Measurements from ENCODE around the gene UNC13B. TPM values are rescaled to one million over a fixed set of nuclear protein-coding genes. Genes with fewer than 3 reads are reported as not detected.

The UNC13B gene
- total RNA-seq, 1 experiment from 2014 or later = 9.8 TPM

DNA sequence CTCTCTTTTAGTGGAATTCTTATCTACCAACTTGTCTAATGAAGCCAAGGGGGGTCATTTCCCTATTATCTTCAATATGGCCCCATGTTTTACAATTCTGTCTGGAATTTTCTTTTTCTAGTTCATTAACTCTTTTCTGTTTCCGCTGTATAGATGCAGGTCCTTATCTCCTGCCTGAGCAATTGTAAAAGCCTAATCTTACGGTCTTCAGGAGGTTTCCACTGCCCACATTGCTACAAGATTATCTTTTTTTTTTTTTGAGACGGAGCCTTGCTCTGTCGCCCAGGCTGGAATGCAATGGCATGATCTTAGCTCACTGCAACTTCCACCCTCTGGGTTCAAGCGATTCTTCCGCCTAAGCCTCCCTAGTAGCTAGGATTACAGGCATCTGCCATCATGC is 132.3 kb downstream of the UNC13B start:
- no peak overlapping the region for H2AFZ ChIP-seq (ENCODE audit: low read length)
- intact Hi-C loops (cut with micrococcal nuclease) = no loop called here
- H3K4me3 ChIP-seq (ENCODE audit: low read length) = no peak overlapping the region
- no peaks in the 10 kb centered on the region for H3K36me3 ChIP-seq (ENCODE audit: low read depth, low read length)
- BruUV-seq (replicated peaks) = no TSS peak
- H4K20me1 ChIP-seq (ENCODE audit: low read length) = no peaks in the 10 kb centered on the region
- DNase-seq (no peak), ATAC-seq (no peak)
- H3F3A ChIP-seq (ENCODE audit: low read length, unreplicated experiment) = no peaks in the 10 kb centered on the region
- ChIA-PET POLR2A (ENCODE audit: unreplicated experiment) (no interaction called here), CTCF (no interaction called here)
- H3K27me3 ChIP-seq (ENCODE audit: low read length) = no peaks in the 10 kb centered on the region
- no peaks in the 10 kb centered on the region for H3K79me2 ChIP-seq (ENCODE audit: low read length)
- H3K9me3 ChIP-seq (ENCODE audit: low read length) = no peaks in the 10 kb centered on the region
- TF ChIP-seq, protein P1, sequence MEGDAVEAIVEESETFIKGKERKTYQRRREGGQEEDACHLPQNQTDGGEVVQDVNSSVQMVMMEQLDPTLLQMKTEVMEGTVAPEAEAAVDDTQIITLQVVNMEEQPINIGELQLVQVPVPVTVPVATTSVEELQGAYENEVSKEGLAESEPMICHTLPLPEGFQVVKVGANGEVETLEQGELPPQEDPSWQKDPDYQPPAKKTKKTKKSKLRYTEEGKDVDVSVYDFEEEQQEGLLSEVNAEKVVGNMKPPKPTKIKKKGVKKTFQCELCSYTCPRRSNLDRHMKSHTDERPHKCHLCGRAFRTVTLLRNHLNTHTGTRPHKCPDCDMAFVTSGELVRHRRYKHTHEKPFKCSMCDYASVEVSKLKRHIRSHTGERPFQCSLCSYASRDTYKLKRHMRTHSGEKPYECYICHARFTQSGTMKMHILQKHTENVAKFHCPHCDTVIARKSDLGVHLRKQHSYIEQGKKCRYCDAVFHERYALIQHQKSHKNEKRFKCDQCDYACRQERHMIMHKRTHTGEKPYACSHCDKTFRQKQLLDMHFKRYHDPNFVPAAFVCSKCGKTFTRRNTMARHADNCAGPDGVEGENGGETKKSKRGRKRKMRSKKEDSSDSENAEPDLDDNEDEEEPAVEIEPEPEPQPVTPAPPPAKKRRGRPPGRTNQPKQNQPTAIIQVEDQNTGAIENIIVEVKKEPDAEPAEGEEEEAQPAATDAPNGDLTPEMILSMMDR (conservative IDR thresholded peaks at IDR 0.05; ENCODE audit: low read depth, low read length) = no peak
- TF ChIP-seq EZH2 (IDR thresholded peaks at IDR 0.05; ENCODE audit: low read length, unreplicated experiment) (no peak), EZH2phosphoT487 (IDR thresholded peaks at IDR 0.05; ENCODE audit: borderline replicate concordance, low read length) (no peak)
- H3K4me2 ChIP-seq (ENCODE audit: low read length) = no peak overlapping the region
- H3K4me1 ChIP-seq (ENCODE audit: insufficient read depth, low read length) = no peaks in the 10 kb centered on the region
- no peak overlapping the region for H3K27ac ChIP-seq (ENCODE audit: low read length)
- no peaks in the 10 kb centered on the region for H3K9me2 ChIP-seq (replicated peaks; ENCODE audit: low read length)
- H3K9ac ChIP-seq (ENCODE audit: low read length) = no peak overlapping the region

DNA sequence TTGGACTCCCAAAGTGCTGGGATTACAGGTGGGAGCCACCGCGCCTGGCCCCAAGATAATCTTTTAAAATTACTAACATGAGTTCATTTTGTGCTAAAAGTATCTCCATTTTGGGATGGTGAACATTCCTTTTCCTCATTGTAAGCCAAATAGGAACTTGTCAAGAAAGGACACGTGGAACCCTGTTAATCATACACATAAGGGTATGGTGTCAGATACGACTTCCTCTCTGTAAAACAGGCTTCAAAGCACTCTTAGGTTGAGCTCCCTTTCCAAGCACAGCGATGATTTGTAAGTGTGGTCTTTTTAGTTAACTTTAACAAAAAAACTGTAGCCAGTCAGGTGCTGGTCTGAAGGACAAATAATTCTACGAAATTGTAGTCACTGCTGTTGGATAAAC is 132.7 kb downstream of the UNC13B start:
- ChIA-PET POLR2A (ENCODE audit: unreplicated experiment) (no interaction called here), CTCF (no interaction called here)
- H3K36me3 ChIP-seq (ENCODE audit: low read depth, low read length) = no peaks in the 10 kb centered on the region
- no peak overlapping the region for H3K9ac ChIP-seq (ENCODE audit: low read length)
- H3F3A ChIP-seq (ENCODE audit: low read length, unreplicated experiment) = no peaks in the 10 kb centered on the region
- no peaks in the 10 kb centered on the region for H3K4me1 ChIP-seq (ENCODE audit: insufficient read depth, low read length)
- no peaks in the 10 kb centered on the region for H3K9me2 ChIP-seq (replicated peaks; ENCODE audit: low read length)
- H3K4me2 ChIP-seq (ENCODE audit: low read length) = no peak overlapping the region
- no peaks in the 10 kb centered on the region for H4K20me1 ChIP-seq (ENCODE audit: low read length)
- intact Hi-C loops (cut with micrococcal nuclease) = no loop called here
- no peak for TF ChIP-seq EZH2phosphoT487 (IDR thresholded peaks at IDR 0.05; ENCODE audit: borderline replicate concordance, low read length)
- no peak for TF ChIP-seq EZH2 (IDR thresholded peaks at IDR 0.05; ENCODE audit: low read length, unreplicated experiment)
- TF ChIP-seq, protein P1 (conservative IDR thresholded peaks at IDR 0.05; ENCODE audit: low read depth, low read length) = no peak
- BruUV-seq (replicated peaks) = no TSS peak
- no peaks in the 10 kb centered on the region for H3K79me2 ChIP-seq (ENCODE audit: low read length)
- DNase-seq = no peak
- no peak overlapping the region for H3K27ac ChIP-seq (ENCODE audit: low read length)
- no peak for ATAC-seq
- H3K4me3 ChIP-seq (ENCODE audit: low read length) = no peak overlapping the region
- H3K27me3 ChIP-seq (ENCODE audit: low read length) = no peaks in the 10 kb centered on the region
- no peaks in the 10 kb centered on the region for H3K9me3 ChIP-seq (ENCODE audit: low read length)
- H2AFZ ChIP-seq (ENCODE audit: low read length) = no peak overlapping the region

DNA sequence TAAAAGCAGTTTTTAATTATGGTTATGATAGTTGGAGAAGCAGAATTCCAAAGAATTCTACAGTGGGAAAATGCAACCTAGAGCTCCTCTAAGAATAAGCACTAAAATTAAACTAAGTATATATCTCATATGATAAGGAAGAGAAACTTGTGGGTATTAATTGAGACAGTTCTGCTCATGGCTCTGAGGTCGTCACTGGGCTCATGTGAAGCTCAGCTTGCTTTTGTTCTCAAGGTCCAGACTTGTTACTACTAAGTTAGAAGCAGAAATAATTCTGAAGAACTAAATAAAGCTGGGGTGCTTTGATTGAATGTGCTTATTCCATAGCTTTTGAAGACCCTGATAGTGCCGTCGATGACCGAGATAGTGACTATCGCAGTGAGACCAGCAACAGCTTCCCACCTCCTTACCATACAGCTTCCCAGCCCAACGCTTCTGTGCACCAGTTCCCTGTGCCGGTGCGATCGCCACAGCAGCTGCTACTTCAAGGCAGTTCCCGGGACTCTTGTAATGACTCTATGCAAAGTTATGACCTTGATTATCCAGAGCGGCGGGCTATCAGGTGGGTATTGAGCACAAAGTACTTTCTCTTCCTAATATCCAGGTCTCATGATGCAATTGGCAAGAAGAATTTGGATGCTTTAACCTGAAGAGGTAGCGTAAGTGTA is 133.7 kb downstream of the UNC13B start:
- Histone ChIP-seq H4K20me1 (ENCODE audit: low read length) (no peaks in the 10 kb centered on the region), H3K9me3 (ENCODE audit: low read length) (no peaks in the 10 kb centered on the region), H2AFZ (ENCODE audit: low read length) (no peak overlapping the region), H3K27me3 (ENCODE audit: low read length) (no peaks in the 10 kb centered on the region), H3F3A (ENCODE audit: low read length, unreplicated experiment) (no peaks in the 10 kb centered on the region), H3K79me2 (ENCODE audit: low read length) (no peaks in the 10 kb centered on the region), H3K36me3 (ENCODE audit: low read depth, low read length) (no peaks in the 10 kb centered on the region), H3K4me3 (ENCODE audit: low read length) (no peak overlapping the region), H3K9ac (ENCODE audit: low read length) (no peak overlapping the region), H3K4me2 (ENCODE audit: low read length) (no peak overlapping the region), H3K4me1 (ENCODE audit: insufficient read depth, low read length) (no peaks in the 10 kb centered on the region), H3K9me2 (replicated peaks; ENCODE audit: low read length) (no peaks in the 10 kb centered on the region), H3K27ac (ENCODE audit: low read length) (no peak overlapping the region)
- BruUV-seq (replicated peaks) = no TSS peak
- ChIA-PET POLR2A (ENCODE audit: unreplicated experiment) (no interaction called here), CTCF (no interaction called here)
- TF ChIP-seq EZH2 (IDR thresholded peaks at IDR 0.05; ENCODE audit: low read length, unreplicated experiment) = no peak
- TF ChIP-seq EZH2phosphoT487 (IDR thresholded peaks at IDR 0.05; ENCODE audit: borderline replicate concordance, low read length) = no peak
- TF ChIP-seq, protein P1 (conservative IDR thresholded peaks at IDR 0.05; ENCODE audit: low read depth, low read length) = no peak
- intact Hi-C loops (cut with micrococcal nuclease) = no loop called here
- DNase-seq (no peak), ATAC-seq (no peak)
